Calu3 (cell line): Measurements from ENCODE around the gene CCDC90B. TPM values are rescaled to one million over a fixed set of nuclear protein-coding genes. Genes with fewer than 3 reads are reported as not detected.

Source experiments
- BruUV-seq: library from RNA; stranded (reverse); fragments of 400-500 nt; replicated peaks from 2 replicates; lab custom pipeline; 2021; lab: Mats Ljungman, UMichigan
- CTCF ChIA-PET: fragments of 300-600 bp; sonication (Branson Sonifier 250); formaldehyde crosslinking; loops from one replicate; lab custom pipeline; 2022; ENCODE audit warnings: antibody characterized with exemption; lab: Charles Lee
- DNase-seq: peaks from one replicate; pipeline ENCODE4 v3.0.0; 2022
- H3K27ac Mint-ChIP-seq: one replicate; pipeline ENCODE4 v1.8.0; 2022; ENCODE audit warnings: mixed read lengths; ENCODE audit not compliant: unreplicated experiment
- H3K27me3 Mint-ChIP-seq: one replicate; pipeline ENCODE4 v1.8.0; 2022; ENCODE audit warnings: mixed read lengths; ENCODE audit not compliant: unreplicated experiment
- H3K36me3 Mint-ChIP-seq: one replicate; pipeline ENCODE4 v1.8.0; 2022; ENCODE audit warnings: mild to moderate bottlenecking, moderate library complexity, mixed read lengths; ENCODE audit not compliant: insufficient read depth, unreplicated experiment
- H3K4me1 Mint-ChIP-seq: one replicate; pipeline ENCODE4 v1.8.0; 2022; ENCODE audit warnings: mild to moderate bottlenecking, low read depth, mixed read lengths; ENCODE audit not compliant: unreplicated experiment
- H3K4me3 Mint-ChIP-seq: one replicate; pipeline ENCODE4 v1.8.0; 2022; ENCODE audit warnings: mild to moderate bottlenecking, low read depth, moderate library complexity, mixed read lengths; ENCODE audit not compliant: unreplicated experiment
- H3K9me3 Mint-ChIP-seq: one replicate; pipeline ENCODE4 v1.8.0; 2022; ENCODE audit warnings: low read depth, mixed read lengths; ENCODE audit not compliant: unreplicated experiment
- intact Hi-C: fragments of 100-400 bp; cut with micrococcal nuclease; formaldehyde crosslinking; loops from one replicate; pipeline ENCODE4 v1.10.0; 2022; ENCODE audit not compliant: unreplicated experiment
- total RNA-seq: library from RNA; stranded (reverse); gene quantifications from 2 replicates; pipeline ENCODE4 v1.2.3, GENCODE V29; 2022
- TF ChIP-seq, protein P1 (sequence below): fragments of 200-600 bp; IDR thresholded peaks from one replicate; pipeline ENCODE4 v1.8.0; 2022; ENCODE audit warnings: antibody characterized with exemption; ENCODE audit not compliant: unreplicated experiment

Gene CCDC90B
- total RNA-seq, 1 experiment from 2014 or later = 21.8 TPM

DNA sequence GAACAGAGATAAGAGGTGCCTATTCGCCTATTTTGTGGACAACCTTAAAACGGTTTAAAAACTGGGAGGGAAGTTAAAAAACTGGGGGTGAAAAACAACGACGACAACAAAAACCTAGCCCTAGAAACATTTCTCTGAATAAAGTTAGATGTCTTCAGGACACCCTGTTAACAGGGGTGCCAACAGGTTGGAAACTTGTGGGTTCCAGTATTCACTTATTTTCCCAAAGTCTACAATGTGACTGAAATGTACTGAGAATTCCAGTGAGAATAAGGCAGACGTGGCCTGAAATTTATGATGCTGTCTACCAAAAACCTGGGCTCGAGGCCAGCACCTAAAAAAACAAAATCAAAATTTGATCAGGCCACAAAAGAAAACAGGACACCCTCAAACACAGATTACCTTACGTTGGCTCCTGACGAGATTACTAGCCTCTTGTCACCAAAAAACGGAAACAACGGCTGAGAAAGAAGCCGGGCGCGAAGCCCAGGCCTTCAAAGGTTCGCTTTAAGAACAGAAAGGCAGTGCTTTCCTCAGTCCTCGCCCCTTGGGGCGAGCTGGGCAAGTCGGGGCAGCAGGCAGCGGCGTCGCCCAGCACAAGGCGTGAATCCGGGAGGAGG is 906 bp downstream of the CCDC90B start:
- Mint-ChIP-seq H3K4me1 (peaks cover 7% of the 10 kb centered on the region), H3K4me3 (peak overlapping the region; percentile 85), H3K27me3 (no peaks in the 10 kb centered on the region), H3K36me3 (peaks cover 19% of the 10 kb centered on the region), H3K9me3 (no peaks in the 10 kb centered on the region), H3K27ac (peak overlapping the region; percentile 80)
- CTCF ChIA-PET = interaction anchor here (0.7 kb wide), 1 partner anchor 129 kb away, joined by 3 read pairs; the partner anchor contains the start of gene PCF11
- intact Hi-C loops = loop anchor here (10.0 kb wide), 1 partner anchor 970 kb away; no protein-coding TSS in a partner anchor
- DNase-seq = no peak
- TSS peak; percentile 49 for BruUV-seq
- TF ChIP-seq, protein P1, sequence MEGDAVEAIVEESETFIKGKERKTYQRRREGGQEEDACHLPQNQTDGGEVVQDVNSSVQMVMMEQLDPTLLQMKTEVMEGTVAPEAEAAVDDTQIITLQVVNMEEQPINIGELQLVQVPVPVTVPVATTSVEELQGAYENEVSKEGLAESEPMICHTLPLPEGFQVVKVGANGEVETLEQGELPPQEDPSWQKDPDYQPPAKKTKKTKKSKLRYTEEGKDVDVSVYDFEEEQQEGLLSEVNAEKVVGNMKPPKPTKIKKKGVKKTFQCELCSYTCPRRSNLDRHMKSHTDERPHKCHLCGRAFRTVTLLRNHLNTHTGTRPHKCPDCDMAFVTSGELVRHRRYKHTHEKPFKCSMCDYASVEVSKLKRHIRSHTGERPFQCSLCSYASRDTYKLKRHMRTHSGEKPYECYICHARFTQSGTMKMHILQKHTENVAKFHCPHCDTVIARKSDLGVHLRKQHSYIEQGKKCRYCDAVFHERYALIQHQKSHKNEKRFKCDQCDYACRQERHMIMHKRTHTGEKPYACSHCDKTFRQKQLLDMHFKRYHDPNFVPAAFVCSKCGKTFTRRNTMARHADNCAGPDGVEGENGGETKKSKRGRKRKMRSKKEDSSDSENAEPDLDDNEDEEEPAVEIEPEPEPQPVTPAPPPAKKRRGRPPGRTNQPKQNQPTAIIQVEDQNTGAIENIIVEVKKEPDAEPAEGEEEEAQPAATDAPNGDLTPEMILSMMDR = no peak

DNA sequence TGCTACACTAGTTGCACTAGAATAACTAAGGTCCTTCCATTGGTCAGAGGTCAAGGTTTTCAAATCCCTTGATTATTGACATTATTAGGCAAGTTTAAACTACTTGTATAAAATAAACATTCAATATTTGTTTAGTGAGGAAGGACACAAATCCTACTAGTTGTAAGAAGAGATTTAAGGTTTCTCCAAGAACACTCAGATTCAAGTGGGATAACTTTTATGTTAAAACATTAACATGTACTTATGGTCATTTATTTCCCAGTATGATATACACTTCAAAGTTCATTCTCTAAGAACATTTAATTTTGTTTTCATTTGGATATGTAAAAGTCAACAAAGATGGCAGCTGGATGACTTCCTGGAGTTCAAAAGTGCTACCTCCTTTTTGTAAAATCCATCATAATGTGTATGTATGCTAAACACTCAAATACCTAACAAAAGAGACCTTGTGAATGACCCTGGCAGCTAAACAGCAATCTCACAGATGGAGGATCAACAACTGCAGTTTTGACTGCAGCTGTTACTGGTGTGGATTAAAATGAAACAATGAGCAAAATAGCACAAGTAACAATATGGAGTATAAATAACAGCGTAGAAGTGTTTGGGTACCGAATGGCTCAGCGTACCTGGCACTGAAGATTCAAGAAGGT is 1.5 kb downstream of the CCDC90B start:
- no peaks in the 10 kb centered on the region for H3K27me3 Mint-ChIP-seq
- H3K36me3 Mint-ChIP-seq = peaks cover 19% of the 10 kb centered on the region
- no peak for DNase-seq
- TF ChIP-seq, protein P1 = no peak
- CTCF ChIA-PET = no interaction called here
- peaks cover 7% of the 10 kb centered on the region for H3K4me1 Mint-ChIP-seq
- H3K4me3 Mint-ChIP-seq = peak overlapping the region; percentile 85
- H3K27ac Mint-ChIP-seq = peak overlapping the region; percentile 80
- H3K9me3 Mint-ChIP-seq = no peaks in the 10 kb centered on the region
- BruUV-seq = no TSS peak
- intact Hi-C loops = loop anchor here (10.0 kb wide), 1 partner anchor 970 kb away; no protein-coding TSS in a partner anchor

DNA sequence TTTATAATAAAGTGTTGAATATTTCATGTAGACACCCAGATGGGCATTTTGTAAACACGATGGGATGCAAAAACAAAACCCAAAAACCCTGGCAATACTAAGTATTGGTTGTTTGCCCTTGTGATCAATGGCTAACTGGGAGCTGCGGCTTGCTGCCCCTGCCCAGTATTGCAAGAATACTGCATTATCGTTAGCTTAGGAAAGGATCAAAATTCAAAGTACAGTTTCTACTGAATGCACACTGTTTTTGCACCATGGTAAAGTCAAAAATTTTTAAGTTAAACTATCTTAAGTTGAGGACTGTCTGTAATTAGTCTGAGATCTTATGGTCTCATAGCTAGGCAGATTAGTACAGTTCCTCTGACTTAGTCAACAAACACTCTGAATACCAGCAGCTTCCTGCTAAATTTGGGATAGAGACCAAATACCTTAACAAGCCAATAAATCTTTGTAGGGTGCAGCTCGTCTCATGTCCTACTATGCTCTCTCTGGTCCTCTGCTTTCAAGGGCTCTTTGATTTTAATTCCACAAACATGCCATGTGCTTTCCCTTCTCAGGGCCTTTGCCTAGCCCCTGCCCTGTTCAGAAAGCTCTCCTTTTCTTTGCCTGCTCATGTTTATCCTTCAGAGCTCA is 4.0 kb downstream of the CCDC90B start:
- Mint-ChIP-seq H3K36me3 (peaks cover 19% of the 10 kb centered on the region), H3K4me1 (peaks cover 7% of the 10 kb centered on the region), H3K27me3 (no peaks in the 10 kb centered on the region), H3K9me3 (no peaks in the 10 kb centered on the region), H3K27ac (no peak overlapping the region), H3K4me3 (no peak overlapping the region)
- TF ChIP-seq, protein P1 = no peak
- intact Hi-C loops = loop anchor here (10.0 kb wide), 1 partner anchor 973 kb away; no protein-coding TSS in a partner anchor
- no TSS peak for BruUV-seq
- DNase-seq = no peak
- CTCF ChIA-PET = no interaction called here

DNA sequence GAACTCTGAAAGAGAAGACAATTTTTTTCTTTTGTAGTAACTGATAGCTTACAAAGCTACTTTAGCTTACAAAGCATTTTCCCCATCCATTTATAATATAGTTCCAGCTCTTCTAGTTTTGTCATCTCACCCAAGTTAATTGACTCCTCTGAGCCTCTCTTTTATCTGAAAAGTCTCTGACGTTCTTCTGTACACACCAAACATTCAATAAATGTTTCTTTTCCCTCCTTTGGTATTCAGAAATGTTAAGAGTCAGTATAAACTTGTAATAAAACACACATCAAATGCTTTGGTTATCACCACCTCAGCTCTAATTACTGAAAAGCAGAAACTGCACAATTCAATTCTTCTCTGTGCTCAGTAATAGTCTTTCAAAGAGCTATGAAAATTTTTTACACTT is 5.9 kb downstream of the CCDC90B start:
- Mint-ChIP-seq H3K27me3 (no peaks in the 10 kb centered on the region), H3K9me3 (no peaks in the 10 kb centered on the region), H3K4me1 (peaks cover 7% of the 10 kb centered on the region), H3K27ac (no peak overlapping the region), H3K36me3 (peaks cover 7% of the 10 kb centered on the region), H3K4me3 (no peak overlapping the region)
- intact Hi-C loops = loop anchor here (10.0 kb wide), 1 partner anchor 975 kb away; no protein-coding TSS in a partner anchor
- DNase-seq = no peak
- CTCF ChIA-PET = no interaction called here
- TF ChIP-seq, protein P1 = no peak
- no TSS peak for BruUV-seq
